ENCODE measurements around the gene CEMIP2. TPM values are rescaled to one million over a fixed set of nuclear protein-coding genes. Genes with fewer than 3 reads are reported as not detected.

Gene CEMIP2
- total and polyA plus RNA-seq, 2 donors (not counting 3 experiments of a cell fraction or from before 2014, with no cell fraction given), result 41.6 to 44.3 TPM

DNA sequence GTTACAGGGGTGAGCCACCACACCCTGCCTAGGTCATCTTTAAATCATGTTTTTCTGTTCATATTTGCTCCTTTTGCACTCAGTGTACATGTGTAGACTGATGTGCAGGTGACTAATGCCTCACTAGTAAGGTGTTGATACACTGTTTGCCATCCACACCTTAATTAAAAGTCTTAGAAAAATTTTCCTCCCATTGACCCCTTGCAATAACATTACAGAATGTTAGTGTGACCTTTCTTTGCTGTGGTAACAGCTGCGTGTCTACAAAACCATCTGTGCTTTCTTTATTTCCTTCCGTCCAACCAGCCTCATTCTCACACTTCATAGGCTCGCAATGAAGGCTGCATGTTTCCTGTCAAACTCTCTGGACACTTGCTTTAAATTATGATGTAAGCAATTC, 6.6 kb upstream of the CEMIP2 start:
- TF ChIP-seq JUN (IDR thresholded peaks at IDR 0.05; ENCODE audit: borderline replicate concordance, insufficient read depth, insufficient read length, low read depth) (no peak), POLR2A (IDR thresholded peaks at IDR 0.05; ENCODE audit: low read depth, low read length) (no peak), MAX (IDR thresholded peaks at IDR 0.05; ENCODE audit: insufficient read depth, insufficient read length) (no peak), MYC (IDR thresholded peaks at IDR 0.05; ENCODE audit: low read depth, low read length) (no peak), GATA2 (IDR thresholded peaks at IDR 0.05; ENCODE audit: insufficient read depth, insufficient read length, low read depth, low read length) (no peak), FOS (IDR thresholded peaks at IDR 0.05; ENCODE audit: borderline replicate concordance, insufficient read depth, low read length) (no peak), EZH2 (IDR thresholded peaks at IDR 0.05; ENCODE audit: borderline replicate concordance, low read depth, low read length, severe bottlenecking) (no peak), POLR2AphosphoS5 (IDR thresholded peaks at IDR 0.05; ENCODE audit: insufficient read depth, low read depth, low read length) (no peak)
- TF ChIP-seq, protein P1, sequence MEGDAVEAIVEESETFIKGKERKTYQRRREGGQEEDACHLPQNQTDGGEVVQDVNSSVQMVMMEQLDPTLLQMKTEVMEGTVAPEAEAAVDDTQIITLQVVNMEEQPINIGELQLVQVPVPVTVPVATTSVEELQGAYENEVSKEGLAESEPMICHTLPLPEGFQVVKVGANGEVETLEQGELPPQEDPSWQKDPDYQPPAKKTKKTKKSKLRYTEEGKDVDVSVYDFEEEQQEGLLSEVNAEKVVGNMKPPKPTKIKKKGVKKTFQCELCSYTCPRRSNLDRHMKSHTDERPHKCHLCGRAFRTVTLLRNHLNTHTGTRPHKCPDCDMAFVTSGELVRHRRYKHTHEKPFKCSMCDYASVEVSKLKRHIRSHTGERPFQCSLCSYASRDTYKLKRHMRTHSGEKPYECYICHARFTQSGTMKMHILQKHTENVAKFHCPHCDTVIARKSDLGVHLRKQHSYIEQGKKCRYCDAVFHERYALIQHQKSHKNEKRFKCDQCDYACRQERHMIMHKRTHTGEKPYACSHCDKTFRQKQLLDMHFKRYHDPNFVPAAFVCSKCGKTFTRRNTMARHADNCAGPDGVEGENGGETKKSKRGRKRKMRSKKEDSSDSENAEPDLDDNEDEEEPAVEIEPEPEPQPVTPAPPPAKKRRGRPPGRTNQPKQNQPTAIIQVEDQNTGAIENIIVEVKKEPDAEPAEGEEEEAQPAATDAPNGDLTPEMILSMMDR (IDR thresholded peaks at IDR 0.05; ENCODE audit: extremely low read depth in 1 of 2, insufficient read depth in 1 of 2, low read depth in 1 of 2, low read length in 2 of 2), result no peak

More for the DNA sequence above, 6.6 kb upstream of the CEMIP2 start:
- Histone ChIP-seq H3K4me3 (replicated peaks in 1 of 3; ENCODE audit: insufficient read depth in 1 of 3, low read depth in 1 of 3, low read length in 3 of 3) (no peak overlapping the region), H2AFZ (ENCODE audit: low read depth, low read length) (no peak overlapping the region), H4K20me1 (replicated peaks; ENCODE audit: control insufficient read depth, extremely low read depth, insufficient read depth, low read length) (no peaks in the 10 kb centered on the region), H3K9me3 (replicated peaks; ENCODE audit: control insufficient read depth, insufficient read depth, low read length) (no peaks in the 10 kb centered on the region), H3K9ac (replicated peaks; ENCODE audit: extremely low read depth, insufficient read depth, low read length) (no peak overlapping the region), H3K36me3 (ENCODE audit: control insufficient read depth in 2 of 2, extremely low read depth in 1 of 2, insufficient read depth in 2 of 2, low read length in 2 of 2) (no peaks in the 10 kb centered on the region), H3K27ac (ENCODE audit: insufficient read depth, low read depth, low read length) (no peak overlapping the region), H3K79me2 (ENCODE audit: control insufficient read depth, insufficient read depth, low read length) (no peaks in the 10 kb centered on the region), H3K27me3 (ENCODE audit: control insufficient read depth in 2 of 2, insufficient read depth in 2 of 2, low read length in 2 of 2) (no peaks in the 10 kb centered on the region), H3K4me1 (ENCODE audit: control insufficient read depth, extremely low read depth, insufficient read depth, low read length) (no peaks in the 10 kb centered on the region), H3K4me2 (ENCODE audit: insufficient read depth, low read length) (no peak overlapping the region), H3K9me1 (replicated peaks; ENCODE audit: control insufficient read depth, extremely low read depth, insufficient read depth, low read length) (no peaks in the 10 kb centered on the region)
- ChIA-PET POLR2A (no interaction called here), CTCF (interaction anchor here (1.5 kb wide), 1 partner anchor 10 kb away, joined by 4 read pairs; no protein-coding TSS in a partner anchor)
- FAIRE-seq (no peak), DNase-seq (ENCODE audit: low read depth, low spot score) (no peak)
- intact Hi-C loops (cut with micrococcal nuclease) (no loop called here), dilution Hi-C loops (cut with MboI; ENCODE audit: extremely low pct_ligation_motif_present, low sequenced_read_pairs) (no loop called here)
- BruUV-seq (replicated peaks), result no TSS peak
